KMS-11 (cell line): ENCODE data around the gene LGI2.
A peak's percentile ranks its signal among the peaks of the same experiment; 100 is the strongest.

Experiments
- H2AFZ ChIP-seq: fragments of 200-600 bp; sonication (generic); 2 replicates; pipeline ENCODE4 v1.6.1; 2016; ENCODE audit warnings: antibody characterized with exemption, mixed run types, low read depth
- H3K27ac ChIP-seq: fragments of 200-600 bp; sonication (generic); 2 replicates; pipeline ENCODE4 v1.6.1; 2016; ENCODE audit warnings: mild to moderate bottlenecking, mixed run types
- H3K27me3 ChIP-seq: fragments of 200-600 bp; sonication (generic); 2 replicates; pipeline ENCODE4 v1.6.1; 2017; ENCODE audit warnings: mild to moderate bottlenecking, low read depth, mixed run types, moderate library complexity; ENCODE audit not compliant: insufficient read depth
- H3K36me3 ChIP-seq: fragments of 200-600 bp; sonication (generic); 2 replicates; pipeline ENCODE4 v1.6.1; 2017; ENCODE audit warnings: mild to moderate bottlenecking, mixed run types; ENCODE audit not compliant: insufficient read depth
- H3K4me1 ChIP-seq: fragments of 200-600 bp; sonication (generic); 2 replicates; pipeline ENCODE4 v1.6.1; 2016; ENCODE audit warnings: mild to moderate bottlenecking, low read depth, mixed run types; ENCODE audit not compliant: poor library complexity, severe bottlenecking
- H3K4me2 ChIP-seq: fragments of 200-600 bp; sonication (generic); 2 replicates; pipeline ENCODE4 v1.7.0; 2016; ENCODE audit warnings: mild to moderate bottlenecking, mixed run types
- H3K4me3 ChIP-seq: fragments of 200-600 bp; sonication (generic); IDR thresholded peaks from 2 replicates; pipeline ENCODE4 v1.6.1; 2017; ENCODE audit warnings: low read depth, low read length, mixed read lengths; ENCODE audit not compliant: insufficient read depth
- H3K79me2 ChIP-seq: fragments of 200-600 bp; sonication (generic); 2 replicates; pipeline ENCODE4 v1.6.1; 2016; ENCODE audit warnings: low read depth, mixed run types; ENCODE audit not compliant: insufficient read depth
- H3K9ac ChIP-seq: fragments of 200-600 bp; sonication (generic); 2 replicates; pipeline ENCODE4 v1.6.1; 2016; ENCODE audit warnings: mild to moderate bottlenecking, mixed run types
- H4K20me1 ChIP-seq: fragments of 200-600 bp; sonication (generic); 2 replicates; pipeline ENCODE4 v1.6.1; 2016; ENCODE audit warnings: mild to moderate bottlenecking, mixed run types; ENCODE audit not compliant: insufficient read depth
- TF ChIP-seq, protein P1 (sequence below): fragments of 200-600 bp; sonication (generic); conservative IDR thresholded peaks from 2 replicates; pipeline ENCODE4 v1.6.1; 2017; ENCODE audit warnings: low read depth, mild to moderate bottlenecking, antibody characterized with exemption, low read length, moderate library complexity, mixed read lengths

Gene LGI2

DNA sequence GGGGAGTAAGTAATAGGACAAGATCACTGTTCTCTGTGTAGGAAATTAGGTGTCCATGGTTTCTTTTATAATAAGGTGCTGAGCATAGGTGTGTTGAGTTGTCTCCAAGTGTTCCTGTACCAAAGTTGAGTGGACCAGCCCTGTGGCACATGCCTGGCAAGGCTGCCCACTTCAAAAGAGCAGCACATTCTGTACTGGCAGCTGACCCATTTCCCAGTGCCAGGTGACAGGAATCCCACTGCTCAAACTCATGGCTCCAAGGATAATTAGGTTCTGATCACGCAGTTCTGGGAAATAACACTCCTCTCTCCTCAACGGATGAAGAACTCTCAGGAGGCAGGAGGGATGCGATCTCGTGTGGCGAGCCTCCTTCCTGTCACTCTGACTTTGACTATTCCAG lies 12.8 kb upstream of the LGI2 start:
- Histone ChIP-seq H3K27me3 (no peaks in the 10 kb centered on the region), H4K20me1 (no peaks in the 10 kb centered on the region), H3K79me2 (no peaks in the 10 kb centered on the region), H3K4me2 (no peak overlapping the region), H2AFZ (no peak overlapping the region), H3K36me3 (no peaks in the 10 kb centered on the region), H3K4me3 (no peak overlapping the region), H3K9ac (no peak overlapping the region), H3K4me1 (no peaks in the 10 kb centered on the region), H3K27ac (no peak overlapping the region)
- TF ChIP-seq, protein P1, sequence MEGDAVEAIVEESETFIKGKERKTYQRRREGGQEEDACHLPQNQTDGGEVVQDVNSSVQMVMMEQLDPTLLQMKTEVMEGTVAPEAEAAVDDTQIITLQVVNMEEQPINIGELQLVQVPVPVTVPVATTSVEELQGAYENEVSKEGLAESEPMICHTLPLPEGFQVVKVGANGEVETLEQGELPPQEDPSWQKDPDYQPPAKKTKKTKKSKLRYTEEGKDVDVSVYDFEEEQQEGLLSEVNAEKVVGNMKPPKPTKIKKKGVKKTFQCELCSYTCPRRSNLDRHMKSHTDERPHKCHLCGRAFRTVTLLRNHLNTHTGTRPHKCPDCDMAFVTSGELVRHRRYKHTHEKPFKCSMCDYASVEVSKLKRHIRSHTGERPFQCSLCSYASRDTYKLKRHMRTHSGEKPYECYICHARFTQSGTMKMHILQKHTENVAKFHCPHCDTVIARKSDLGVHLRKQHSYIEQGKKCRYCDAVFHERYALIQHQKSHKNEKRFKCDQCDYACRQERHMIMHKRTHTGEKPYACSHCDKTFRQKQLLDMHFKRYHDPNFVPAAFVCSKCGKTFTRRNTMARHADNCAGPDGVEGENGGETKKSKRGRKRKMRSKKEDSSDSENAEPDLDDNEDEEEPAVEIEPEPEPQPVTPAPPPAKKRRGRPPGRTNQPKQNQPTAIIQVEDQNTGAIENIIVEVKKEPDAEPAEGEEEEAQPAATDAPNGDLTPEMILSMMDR, result no peak

DNA sequence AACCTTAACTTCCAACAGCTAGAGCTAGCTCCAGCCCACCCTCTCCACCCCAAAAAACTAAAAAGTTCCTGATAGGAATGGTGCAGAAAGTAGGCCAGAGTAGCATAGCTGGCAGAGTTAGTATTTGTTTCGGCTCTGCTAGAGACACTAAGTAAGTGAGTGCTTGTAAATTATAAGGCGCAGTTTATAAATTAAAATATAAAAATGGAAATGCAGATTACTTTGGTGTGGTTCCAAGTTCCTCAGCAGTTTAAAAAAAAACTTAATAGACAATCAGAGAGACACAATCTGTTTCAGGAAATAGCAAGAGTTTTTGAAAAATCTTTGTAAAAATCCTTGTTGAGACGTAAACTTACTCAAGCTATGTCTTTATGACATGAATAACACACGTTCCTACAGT lies 2.8 kb upstream of the LGI2 start:
- H3K27ac ChIP-seq, result no peak overlapping the region
- H3K27me3 ChIP-seq, result no peaks in the 10 kb centered on the region
- H2AFZ ChIP-seq, result no peak overlapping the region
- no peak overlapping the region for H3K4me2 ChIP-seq
- H3K4me3 ChIP-seq, result no peak overlapping the region
- TF ChIP-seq, protein P1, result no peak
- H3K4me1 ChIP-seq, result no peaks in the 10 kb centered on the region
- no peak overlapping the region for H3K9ac ChIP-seq
- H3K36me3 ChIP-seq, result no peaks in the 10 kb centered on the region
- H3K79me2 ChIP-seq, result no peaks in the 10 kb centered on the region
- no peaks in the 10 kb centered on the region for H4K20me1 ChIP-seq

DNA sequence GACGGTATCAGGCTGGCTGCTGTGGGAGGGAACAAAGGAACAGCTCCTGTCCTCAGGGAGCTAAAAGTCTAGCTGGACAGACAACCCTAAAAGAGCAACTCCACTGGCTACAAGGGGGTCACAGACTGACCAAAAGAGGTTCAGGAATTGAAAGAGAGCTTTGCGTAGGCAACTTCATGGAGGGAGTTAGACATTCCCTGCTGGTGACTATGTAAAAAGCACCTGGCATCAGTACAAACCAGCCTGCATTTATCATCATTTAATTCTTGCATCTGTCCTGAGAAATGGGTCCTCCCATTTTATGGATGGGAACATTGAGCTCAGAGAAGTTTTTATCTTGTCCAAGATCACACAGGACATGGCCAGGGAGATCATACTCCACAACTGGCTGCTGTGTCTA lies 1.4 kb upstream of the LGI2 start:
- no peak overlapping the region for H3K4me2 ChIP-seq
- H3K4me1 ChIP-seq, result no peaks in the 10 kb centered on the region
- no peak overlapping the region for H3K4me3 ChIP-seq
- no peaks in the 10 kb centered on the region for H4K20me1 ChIP-seq
- no peak overlapping the region for H3K9ac ChIP-seq
- no peaks in the 10 kb centered on the region for H3K27me3 ChIP-seq
- no peaks in the 10 kb centered on the region for H3K79me2 ChIP-seq
- H3K36me3 ChIP-seq, result no peaks in the 10 kb centered on the region
- no peak overlapping the region for H2AFZ ChIP-seq
- no peak overlapping the region for H3K27ac ChIP-seq
- TF ChIP-seq, protein P1, result no peak

DNA sequence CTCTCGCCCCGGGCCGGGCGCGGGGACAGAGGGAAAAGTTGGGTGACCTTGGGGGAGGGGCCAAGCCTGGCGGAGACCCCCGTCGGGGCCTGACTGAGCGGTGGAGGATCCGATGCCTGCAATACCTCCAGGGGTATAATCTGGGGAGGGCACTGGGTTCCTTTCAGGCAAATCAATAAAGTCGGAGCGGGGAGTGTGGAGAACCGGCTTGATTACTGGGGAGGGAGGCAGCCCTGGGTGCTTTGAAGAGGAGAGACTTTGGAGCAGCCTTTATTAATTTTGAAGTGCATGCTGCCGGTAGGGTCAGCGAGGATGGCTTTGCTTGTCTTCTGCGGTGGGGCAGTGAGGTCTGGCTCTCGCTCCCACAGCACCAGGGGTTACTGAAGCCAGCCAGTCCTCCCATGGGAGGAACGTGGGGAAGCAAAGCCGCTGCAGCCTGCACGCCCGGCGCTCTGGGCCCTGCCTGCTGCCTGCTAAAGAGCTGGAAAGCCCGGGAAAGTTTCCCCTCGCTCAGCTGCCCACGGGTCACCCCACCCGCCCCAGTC lies 403 bp upstream of the LGI2 start:
- Histone ChIP-seq H3K27ac (no peak overlapping the region), H3K79me2 (no peaks in the 10 kb centered on the region), H3K27me3 (no peaks in the 10 kb centered on the region), H2AFZ (peak overlapping the region; percentile 76; the same call in 1 of the 2 replicates), H3K9ac (no peak overlapping the region), H3K4me2 (peak overlapping the region; percentile 13; the same call in 1 of the 2 replicates), H4K20me1 (no peaks in the 10 kb centered on the region), H3K36me3 (no peaks in the 10 kb centered on the region), H3K4me1 (no peaks in the 10 kb centered on the region), H3K4me3 (no peak overlapping the region)
- TF ChIP-seq, protein P1, result no peak
